PC-3 (cell line): ENCODE measurements around the gene ASCL5.

Experiments used
- EZH2 ChIP-seq: fragments of 300-600 bp; sonication (generic); IDR thresholded peaks from one replicate; pipeline ENCODE4 v1.6.1; 2017; ENCODE audit warnings: antibody characterized with exemption, mild to moderate bottlenecking, low read length; ENCODE audit not compliant: unreplicated experiment
- EZH2phosphoT487 ChIP-seq: fragments of 300-600 bp; sonication (generic); IDR thresholded peaks from 2 replicates; pipeline ENCODE4 v1.6.1; 2018; ENCODE audit warnings: mild to moderate bottlenecking, antibody characterized with exemption, low read length, borderline replicate concordance
- TF ChIP-seq, protein P1 (sequence below): fragments of 300-600 bp; sonication (generic); conservative IDR thresholded peaks from 2 replicates; pipeline ENCODE4 v1.5.1; 2017; ENCODE audit warnings: antibody characterized with exemption, low read depth, mild to moderate bottlenecking, low read length

DNA sequence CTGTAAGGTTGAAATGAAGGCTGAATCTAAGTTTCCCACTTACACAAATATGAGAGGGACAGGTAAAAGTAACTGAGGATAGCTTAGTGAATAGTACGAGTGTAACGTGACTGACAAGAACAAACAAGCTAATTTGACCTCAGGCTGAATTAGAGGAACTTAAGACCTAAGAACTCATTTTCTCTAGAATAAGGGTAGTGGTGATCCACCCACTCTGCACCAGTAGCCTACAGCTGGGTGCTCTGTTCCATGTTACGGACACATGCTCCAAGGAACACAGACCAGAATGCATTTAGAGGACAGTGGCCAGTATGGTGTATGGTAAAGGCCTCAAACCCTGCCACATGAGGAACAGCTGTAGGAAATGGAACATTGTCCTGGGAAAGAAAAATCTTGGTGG is 42.2 kb upstream of the ASCL5 start:
- TF ChIP-seq EZH2phosphoT487 (no peak), EZH2 (no peak)
- TF ChIP-seq, protein P1, sequence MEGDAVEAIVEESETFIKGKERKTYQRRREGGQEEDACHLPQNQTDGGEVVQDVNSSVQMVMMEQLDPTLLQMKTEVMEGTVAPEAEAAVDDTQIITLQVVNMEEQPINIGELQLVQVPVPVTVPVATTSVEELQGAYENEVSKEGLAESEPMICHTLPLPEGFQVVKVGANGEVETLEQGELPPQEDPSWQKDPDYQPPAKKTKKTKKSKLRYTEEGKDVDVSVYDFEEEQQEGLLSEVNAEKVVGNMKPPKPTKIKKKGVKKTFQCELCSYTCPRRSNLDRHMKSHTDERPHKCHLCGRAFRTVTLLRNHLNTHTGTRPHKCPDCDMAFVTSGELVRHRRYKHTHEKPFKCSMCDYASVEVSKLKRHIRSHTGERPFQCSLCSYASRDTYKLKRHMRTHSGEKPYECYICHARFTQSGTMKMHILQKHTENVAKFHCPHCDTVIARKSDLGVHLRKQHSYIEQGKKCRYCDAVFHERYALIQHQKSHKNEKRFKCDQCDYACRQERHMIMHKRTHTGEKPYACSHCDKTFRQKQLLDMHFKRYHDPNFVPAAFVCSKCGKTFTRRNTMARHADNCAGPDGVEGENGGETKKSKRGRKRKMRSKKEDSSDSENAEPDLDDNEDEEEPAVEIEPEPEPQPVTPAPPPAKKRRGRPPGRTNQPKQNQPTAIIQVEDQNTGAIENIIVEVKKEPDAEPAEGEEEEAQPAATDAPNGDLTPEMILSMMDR = no peak
